ENCODE measurements around the gene WFDC5. TPM values are rescaled to one million over a fixed set of nuclear protein-coding genes. Genes with fewer than 3 reads are reported as not detected.

The WFDC5 gene
- total and polyA plus RNA-seq, 7 donors: 0.39 TPM; not detected in 6

DNA sequence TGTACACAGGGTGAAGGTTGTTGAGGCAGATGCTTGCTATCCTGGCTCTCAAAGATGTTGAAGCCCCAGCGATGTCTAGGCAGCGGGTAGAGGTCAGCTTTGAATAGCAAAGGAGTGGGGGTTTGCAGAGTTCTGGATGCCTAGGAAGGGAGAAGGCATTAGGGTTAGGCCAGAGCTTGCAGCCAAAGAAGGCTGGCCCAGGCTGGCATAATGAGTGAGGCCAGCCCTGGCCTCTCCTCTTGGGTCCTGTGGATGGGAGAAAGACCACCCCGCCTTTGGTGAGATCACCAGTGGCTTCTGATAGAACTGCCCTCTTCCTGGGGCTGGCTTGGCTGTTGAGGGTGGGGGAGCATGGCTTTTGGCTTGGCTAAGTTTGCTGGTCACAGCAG is 406 bp upstream of the WFDC5 start:
- H3K4me3 ChIP-seq: no peak overlapping the region
- H3K27me3 ChIP-seq: peaks cover 0 to 31% (median 0%) of the 10 kb centered on the region in 3 donors

GRCh38 chr20:45113865-45114264 is 1.1 kb downstream of the WFDC5 start:
- H3K27ac ChIP-seq: no peak overlapping the region
- H3K4me1 ChIP-seq: no peaks in the 10 kb centered on the region
- peaks cover 0 to 19% (median 0%) of the 10 kb centered on the region in 3 donors for H3K27me3 ChIP-seq
- WGBS, 2 donors: 93 to 96% methylated on average over 3 of the region's 3 CpGs
- no peaks in the 10 kb centered on the region for H3K36me3 ChIP-seq
- intact Hi-C loops (cut with DNase I): no loop called here
- H3K9me3 ChIP-seq: no peaks in the 10 kb centered on the region
- TF ChIP-seq, protein P1, sequence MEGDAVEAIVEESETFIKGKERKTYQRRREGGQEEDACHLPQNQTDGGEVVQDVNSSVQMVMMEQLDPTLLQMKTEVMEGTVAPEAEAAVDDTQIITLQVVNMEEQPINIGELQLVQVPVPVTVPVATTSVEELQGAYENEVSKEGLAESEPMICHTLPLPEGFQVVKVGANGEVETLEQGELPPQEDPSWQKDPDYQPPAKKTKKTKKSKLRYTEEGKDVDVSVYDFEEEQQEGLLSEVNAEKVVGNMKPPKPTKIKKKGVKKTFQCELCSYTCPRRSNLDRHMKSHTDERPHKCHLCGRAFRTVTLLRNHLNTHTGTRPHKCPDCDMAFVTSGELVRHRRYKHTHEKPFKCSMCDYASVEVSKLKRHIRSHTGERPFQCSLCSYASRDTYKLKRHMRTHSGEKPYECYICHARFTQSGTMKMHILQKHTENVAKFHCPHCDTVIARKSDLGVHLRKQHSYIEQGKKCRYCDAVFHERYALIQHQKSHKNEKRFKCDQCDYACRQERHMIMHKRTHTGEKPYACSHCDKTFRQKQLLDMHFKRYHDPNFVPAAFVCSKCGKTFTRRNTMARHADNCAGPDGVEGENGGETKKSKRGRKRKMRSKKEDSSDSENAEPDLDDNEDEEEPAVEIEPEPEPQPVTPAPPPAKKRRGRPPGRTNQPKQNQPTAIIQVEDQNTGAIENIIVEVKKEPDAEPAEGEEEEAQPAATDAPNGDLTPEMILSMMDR (IDR thresholded peaks at IDR 0.05): no peak
- no peak for TF ChIP-seq POLR2A (IDR thresholded peaks at IDR 0.05)
- TF ChIP-seq EP300 (IDR thresholded peaks at IDR 0.05): no peak
- no peak for TF ChIP-seq POLR2AphosphoS5 (IDR thresholded peaks at IDR 0.05)
- H3K4me3 ChIP-seq: no peak overlapping the region
- DNase-seq: no peak

More for the DNA sequence above, 406 bp upstream of the WFDC5 start:
- Histone ChIP-seq H3K4me1 (no peaks in the 10 kb centered on the region), H3K9me3 (no peaks in the 10 kb centered on the region), H3K36me3 (no peaks in the 10 kb centered on the region), H3K27ac (no peak overlapping the region)
- intact Hi-C loops (cut with DNase I): no loop called here
- 79 to 88% methylated on average over 3 of the region's 3 CpGs for WGBS, 2 donors
- DNase-seq: no peak
- TF ChIP-seq POLR2AphosphoS5 (IDR thresholded peaks at IDR 0.05) (no peak), POLR2A (IDR thresholded peaks at IDR 0.05) (no peak), EP300 (IDR thresholded peaks at IDR 0.05) (no peak)
- TF ChIP-seq, protein P1 (IDR thresholded peaks at IDR 0.05): no peak

- H3K36me3 ChIP-seq: no peaks in the 10 kb centered on the region
- H3K4me1 ChIP-seq: no peaks in the 10 kb centered on the region
- DNase-seq: no peak
- H3K27ac ChIP-seq: no peak overlapping the region
- no peak overlapping the region for H3K4me3 ChIP-seq
- intact Hi-C loops (cut with DNase I): no loop called here
- no peak for TF ChIP-seq POLR2A (IDR thresholded peaks at IDR 0.05)
- TF ChIP-seq EP300 (IDR thresholded peaks at IDR 0.05): no peak
- TF ChIP-seq POLR2AphosphoS5 (IDR thresholded peaks at IDR 0.05): no peak
- TF ChIP-seq, protein P1 (IDR thresholded peaks at IDR 0.05): no peak
- H3K27me3 ChIP-seq: peaks cover 0 to 19% (median 0%) of the 10 kb centered on the region in 3 donors
- H3K9me3 ChIP-seq: no peaks in the 10 kb centered on the region
These were observed 2.2 kb downstream of the WFDC5 start for GRCh38 chr20:45112754-45113153.

DNA sequence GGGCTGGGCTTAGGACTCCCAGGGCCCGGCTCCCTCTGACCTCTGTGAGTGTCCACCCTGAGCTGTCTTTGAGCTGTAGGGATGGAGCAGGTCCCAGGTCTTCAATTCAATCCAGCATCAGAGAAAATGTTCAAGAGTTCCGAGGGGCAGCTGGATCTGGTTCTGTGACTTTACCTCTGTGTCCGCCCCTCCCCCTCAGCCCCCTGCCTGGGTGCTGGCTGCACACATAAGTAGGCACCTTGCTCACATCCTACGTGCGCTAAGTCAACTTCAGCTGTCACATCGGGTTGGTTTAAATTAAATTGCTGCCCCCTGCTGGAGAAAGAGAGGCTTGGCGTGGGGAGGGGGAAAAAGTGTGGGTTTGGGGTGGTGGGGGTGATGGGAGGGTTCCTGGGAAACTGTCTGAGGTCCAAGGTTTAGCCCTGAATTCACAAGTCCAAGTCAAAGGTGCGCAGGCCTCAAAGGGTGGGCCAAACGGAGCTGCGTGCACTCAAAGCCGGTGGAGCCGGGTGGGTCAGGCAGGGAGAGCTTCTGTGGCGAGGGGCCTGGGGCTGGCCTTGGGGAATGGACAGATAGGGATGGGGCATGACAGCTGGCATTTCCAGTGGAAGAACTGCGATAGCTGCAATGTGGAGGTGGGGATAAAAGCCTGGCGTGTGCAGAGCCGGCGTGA is 3.0 kb downstream of the WFDC5 start:
- no peak for TF ChIP-seq POLR2A (IDR thresholded peaks at IDR 0.05)
- TF ChIP-seq, protein P1 (IDR thresholded peaks at IDR 0.05): peak in 1 of 4 experiments; percentile 5
- peaks cover 0 to 19% (median 0%) of the 10 kb centered on the region in 3 donors for H3K27me3 ChIP-seq
- H3K36me3 ChIP-seq: no peaks in the 10 kb centered on the region
- no peaks in the 10 kb centered on the region for H3K4me1 ChIP-seq
- H3K4me3 ChIP-seq: no peak overlapping the region
- H3K27ac ChIP-seq: no peak overlapping the region
- 58 to 68% methylated on average over 17 of the region's 17 CpGs for WGBS, 2 donors
- intact Hi-C loops (cut with DNase I): no loop called here
- no peaks in the 10 kb centered on the region for H3K9me3 ChIP-seq
- no peak for DNase-seq

DNA sequence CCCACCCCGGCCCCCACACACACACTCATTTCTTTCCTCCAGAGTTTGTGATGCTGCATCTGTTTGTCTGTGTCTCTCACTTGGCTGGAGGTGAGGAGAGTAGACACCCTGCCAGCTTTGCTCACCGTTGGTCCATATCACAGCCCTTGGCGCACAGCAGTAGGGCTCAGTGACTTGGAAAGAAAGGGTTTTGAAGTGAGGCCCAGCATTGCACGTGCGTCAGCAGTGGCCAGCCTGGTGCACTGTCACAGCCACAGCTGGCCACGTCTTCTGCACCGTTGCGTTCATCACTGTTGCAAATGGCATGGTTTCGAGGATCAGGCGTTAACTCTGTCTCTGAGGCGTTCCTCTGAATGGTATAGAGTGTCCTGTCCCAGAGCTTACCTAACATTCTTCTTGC is 3.7 kb downstream of the WFDC5 start:
- no peak overlapping the region for H3K4me3 ChIP-seq
- no peaks in the 10 kb centered on the region for H3K9me3 ChIP-seq
- TF ChIP-seq POLR2A (IDR thresholded peaks at IDR 0.05): no peak
- TF ChIP-seq POLR2AphosphoS5 (IDR thresholded peaks at IDR 0.05): no peak
- no peak for TF ChIP-seq EP300 (IDR thresholded peaks at IDR 0.05)
- TF ChIP-seq, protein P1 (IDR thresholded peaks at IDR 0.05): no peak
- no peaks in the 10 kb centered on the region for H3K36me3 ChIP-seq
- no peak for DNase-seq
- 88% methylated on average over 11 of the region's 11 CpGs for WGBS, 2 donors
- no peaks in the 10 kb centered on the region for H3K4me1 ChIP-seq
- intact Hi-C loops (cut with DNase I): no loop called here
- no peak overlapping the region for H3K27ac ChIP-seq
- H3K27me3 ChIP-seq: peaks cover 0 to 19% (median 0%) of the 10 kb centered on the region in 3 donors

Measured in sigmoid colon (tissue), 7 donors.